Vagina (tissue), 2 donors: ENCODE measurements around the gene PIGQ.
"Not testable (repeated sequence)": the region's sequence is repeated elsewhere in the genome, so short reads cannot be mapped to it uniquely, and the experiment has no call there.

ENCODE experiments used
- CTCF ChIP-seq, 3 experiments: fragments of 450-650 bp in 2 of 3; fragments of 200-600 bp in 1 of 3; sonication (generic) in 1 of 3; IDR thresholded peaks; one replicate each; pipeline ENCODE4 v1.5.1; 2017 to 2019; ENCODE audit warnings: antibody characterized with exemption in 3 of 3, mild to moderate bottlenecking in 2 of 3, moderate library complexity in 2 of 3
- POLR2A ChIP-seq, 2 donors: fragments of 450-650 bp; IDR thresholded peaks; one replicate each; pipeline ENCODE4 v1.6.1; 2017; ENCODE audit warnings: antibody characterized with exemption in 2 of 2, mild to moderate bottlenecking in 2 of 2, moderate library complexity in 2 of 2

- TF ChIP-seq POLR2A, CTCF (IDR thresholded peaks at IDR 0.05): not testable (repeated sequence)
Observed at GRCh38 chr16:597655-598054, 27.9 kb downstream of the PIGQ start.
